Sciatic nerve (tissue), 2 donors: ENCODE data around the gene FAM50A. TPM values are rescaled to one million over a fixed set of nuclear protein-coding genes. Genes with fewer than 3 reads are reported as not detected.

Experiments used
- ATAC-seq: fragments of 200-7000 bp; cut with Tn5 transposase; one replicate; pipeline ENCODE4 v1.9.1; 2020; ENCODE audit warnings: mild to moderate bottlenecking, moderate library complexity
- DNase-seq: peaks from one replicate; pipeline ENCODE4 v3.0.0-alpha.2; 2020; ENCODE audit warnings: low spot score
- intact Hi-C: fragments of 100-400 bp; cut with DNase I; formaldehyde crosslinking; loops from one replicate; pipeline ENCODE4 v1.14.2; 2022
- total RNA-seq: library from RNA; stranded (reverse); fragmentation: NEBNext Ultra II Directional; extraction: Animal tissue kit (Norgen Biotek cat#: 25700); gene quantifications from one replicate; pipeline ENCODE4 v1.2.1, GENCODE V29; 2021
- donor health status: DM: no; HTN: no; CAD: no.
- donor health status: DM: no; HTN: no; CAD: no.

The FAM50A gene
- total RNA-seq, 1 donor from 2014 or later, result 51.1 TPM

DNA sequence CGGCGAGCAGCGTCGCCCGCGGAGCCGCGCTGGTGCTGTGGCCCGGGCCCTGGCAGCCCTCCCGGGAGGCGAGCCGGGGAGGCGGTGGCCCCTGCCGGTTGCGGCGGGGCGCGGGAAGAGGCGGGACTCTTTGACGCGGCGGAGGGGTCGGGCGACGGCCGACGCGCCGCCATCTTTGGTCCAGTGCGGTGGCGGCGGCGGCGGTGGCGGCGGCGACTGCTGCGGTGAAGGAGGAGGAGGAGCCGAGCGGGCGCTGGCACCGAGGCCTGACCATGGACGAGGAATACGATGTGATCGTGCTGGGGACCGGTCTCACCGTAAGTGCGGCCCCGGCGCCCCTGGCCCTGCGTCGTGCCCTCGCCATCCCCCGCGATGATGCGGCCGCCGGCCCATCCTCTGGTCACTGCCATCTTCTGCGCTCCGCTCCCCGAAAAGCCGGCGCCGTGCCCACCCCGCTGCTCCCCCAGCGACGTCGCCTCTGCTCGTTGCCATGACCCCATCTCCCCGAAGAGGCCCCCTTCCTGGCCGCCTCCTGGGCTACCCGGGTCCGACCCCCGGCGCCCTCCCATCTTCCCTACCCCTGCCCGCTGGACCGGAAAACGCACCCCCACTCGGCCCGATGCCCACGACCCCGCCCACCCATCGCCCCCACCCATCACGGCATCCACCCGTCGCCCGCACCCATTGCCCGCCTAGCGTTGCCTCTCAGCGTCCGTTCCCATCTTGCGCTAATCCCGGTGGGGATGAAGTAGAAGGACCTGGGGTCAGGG, 6.8 kb upstream of the FAM50A start, which contains the start of gene GDI1:
Gene GDI1, plus strand, starts transcription at position 172 of the 770 bp plus-strand sequence. Its CDS starts 101 bp downstream, at position 273.
- intact Hi-C loops, result no loop called here
- peak; percentile 38 for ATAC-seq
- DNase-seq, result no peak

DNA sequence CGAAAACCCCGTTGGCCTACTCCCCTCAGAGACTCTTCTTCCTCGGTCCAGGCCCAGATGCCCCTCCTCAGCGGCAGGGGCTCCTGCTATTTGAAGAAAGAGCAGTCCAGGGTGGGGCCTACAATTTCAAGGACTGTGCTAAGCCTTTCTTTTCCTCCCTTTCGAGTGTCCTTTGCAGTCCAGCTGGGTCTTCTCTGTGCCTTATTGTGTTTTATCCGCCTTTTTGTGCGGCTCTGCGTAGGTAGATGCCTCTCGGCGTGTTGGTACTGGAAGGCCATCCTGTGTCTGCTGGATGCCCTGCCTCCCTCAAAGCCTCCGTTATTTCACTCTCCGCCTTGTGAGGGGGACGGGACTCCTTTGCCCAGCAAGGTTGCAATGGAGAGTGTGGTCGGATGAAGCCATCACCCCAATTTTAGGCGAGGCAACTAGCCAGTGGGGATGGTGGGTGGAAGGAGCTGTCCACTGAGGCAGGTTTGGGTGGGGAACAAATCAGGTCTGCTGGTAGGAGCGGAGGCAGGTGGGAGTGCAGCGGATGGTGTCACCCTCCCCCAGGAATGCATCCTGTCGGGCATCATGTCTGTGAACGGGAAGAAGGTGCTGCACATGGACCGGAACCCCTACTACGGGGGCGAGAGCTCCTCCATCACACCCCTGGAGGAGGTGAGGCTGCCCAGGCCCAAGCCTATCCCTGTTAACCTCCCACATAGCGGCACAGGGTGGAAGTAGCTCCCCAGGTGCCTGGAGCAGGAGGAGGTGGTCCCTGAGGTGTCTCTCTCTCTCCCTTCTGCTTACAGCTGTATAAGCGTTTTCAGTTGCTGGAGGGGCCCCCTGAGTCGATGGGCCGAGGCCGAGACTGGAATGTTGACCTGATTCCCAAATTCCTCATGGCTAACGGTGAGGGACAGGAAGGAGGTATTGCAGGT, 5.7 kb upstream of the FAM50A start:
- intact Hi-C loops, result no loop called here
- DNase-seq (no peak), ATAC-seq (no peak)

DNA sequence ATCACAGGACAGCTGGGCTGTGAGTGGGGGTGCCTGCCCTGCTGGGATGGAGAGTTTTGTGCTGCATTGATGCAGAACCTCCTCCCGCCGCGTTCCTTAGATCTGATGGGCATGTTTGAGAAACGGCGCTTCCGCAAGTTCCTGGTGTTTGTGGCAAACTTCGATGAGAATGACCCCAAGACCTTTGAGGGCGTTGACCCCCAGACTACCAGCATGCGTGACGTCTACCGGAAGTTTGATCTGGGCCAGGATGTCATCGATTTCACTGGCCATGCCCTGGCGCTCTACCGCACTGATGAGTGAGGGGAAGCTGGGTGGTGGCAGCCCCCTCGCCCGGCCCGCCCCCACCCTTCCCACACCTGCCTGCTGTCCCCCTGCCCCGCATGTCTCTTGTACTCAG, 4.1 kb upstream of the FAM50A start:
- intact Hi-C loops, result no loop called here

DNA sequence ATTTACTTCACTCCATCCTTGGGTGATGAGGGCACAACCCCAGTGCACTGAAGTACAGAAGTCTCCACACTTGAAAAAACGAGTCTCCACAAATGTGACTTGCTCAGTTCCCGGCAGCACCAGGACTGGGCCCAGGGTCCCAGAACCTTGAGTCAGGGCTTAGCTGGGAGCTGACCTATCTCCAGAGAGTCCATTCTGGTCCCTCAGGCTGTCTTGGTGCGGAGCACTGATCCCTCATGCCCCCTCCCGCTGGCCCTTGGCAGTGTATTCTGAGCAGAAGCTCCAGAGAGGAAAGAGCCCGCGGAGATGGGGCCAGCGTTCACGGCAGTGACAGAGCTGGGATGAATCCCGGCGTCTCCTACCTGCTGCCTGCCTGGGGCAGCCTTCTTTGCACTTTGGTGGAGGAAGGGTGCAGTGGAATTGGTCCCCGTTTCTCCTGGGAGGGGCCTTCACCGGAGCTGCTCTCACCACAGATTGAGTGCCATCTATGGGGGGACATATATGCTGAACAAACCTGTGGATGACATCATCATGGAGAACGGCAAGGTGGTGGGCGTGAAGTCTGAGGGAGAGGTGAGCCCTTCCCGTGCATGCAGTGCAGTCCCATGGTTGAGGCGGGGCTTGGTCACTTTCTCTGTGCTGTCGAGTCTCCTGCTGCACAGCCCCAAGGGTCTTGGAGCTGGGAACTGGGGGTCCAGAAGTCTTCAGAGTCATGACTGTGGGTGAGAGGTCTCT, 3.2 kb upstream of the FAM50A start:
- DNase-seq (no peak), ATAC-seq (no peak)
- intact Hi-C loops, result no loop called here

More for the DNA sequence above, 4.1 kb upstream of the FAM50A start:
- ATAC-seq (no peak), DNase-seq (no peak)

DNA sequence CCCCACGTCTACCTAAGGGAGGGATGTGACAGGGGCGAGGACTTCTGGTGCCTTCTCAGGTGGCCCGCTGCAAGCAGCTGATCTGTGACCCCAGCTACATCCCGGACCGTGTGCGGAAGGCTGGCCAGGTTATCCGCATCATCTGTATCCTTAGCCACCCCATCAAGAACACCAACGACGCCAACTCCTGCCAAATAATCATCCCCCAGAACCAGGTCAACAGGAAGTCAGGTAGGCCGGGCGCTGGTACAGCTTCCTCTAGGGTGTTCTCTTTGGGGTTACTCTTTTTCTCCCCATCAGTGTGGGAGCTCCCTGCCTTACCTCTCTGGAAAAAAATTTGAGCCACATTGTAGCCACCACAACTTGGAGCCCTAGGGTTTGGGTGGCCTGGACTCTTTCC, 2.4 kb upstream of the FAM50A start:
- DNase-seq (no peak), ATAC-seq (no peak)
- intact Hi-C loops, result no loop called here

DNA sequence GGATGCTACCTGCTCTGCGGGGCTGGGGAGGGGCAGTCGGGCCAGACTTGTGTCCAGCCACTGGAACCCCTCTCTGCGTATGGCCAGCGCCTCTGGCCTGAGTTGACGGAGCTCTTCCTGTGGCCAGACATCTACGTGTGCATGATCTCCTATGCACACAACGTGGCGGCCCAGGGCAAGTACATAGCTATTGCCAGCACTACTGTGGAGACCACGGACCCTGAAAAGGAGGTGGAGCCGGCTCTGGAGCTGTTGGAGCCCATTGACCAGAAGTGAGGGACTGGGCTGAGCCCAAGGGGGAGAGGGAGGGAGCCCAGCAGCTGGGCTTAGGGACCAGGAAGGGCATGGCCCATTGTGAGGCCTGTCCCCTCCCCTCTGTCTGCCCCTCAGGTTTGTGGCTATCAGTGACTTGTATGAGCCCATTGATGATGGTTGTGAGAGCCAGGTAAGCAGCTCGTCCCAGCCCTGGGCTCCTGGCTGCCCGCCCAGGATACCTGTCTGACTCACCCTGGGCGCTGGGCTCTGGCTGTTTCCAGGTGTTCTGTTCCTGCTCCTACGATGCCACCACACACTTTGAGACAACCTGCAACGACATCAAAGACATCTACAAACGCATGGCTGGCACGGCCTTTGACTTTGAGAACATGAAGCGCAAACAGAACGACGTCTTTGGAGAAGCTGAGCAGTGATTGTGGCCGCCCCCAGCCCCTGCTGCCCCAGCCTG, 1.8 kb upstream of the FAM50A start:
- intact Hi-C loops, result no loop called here

DNA sequence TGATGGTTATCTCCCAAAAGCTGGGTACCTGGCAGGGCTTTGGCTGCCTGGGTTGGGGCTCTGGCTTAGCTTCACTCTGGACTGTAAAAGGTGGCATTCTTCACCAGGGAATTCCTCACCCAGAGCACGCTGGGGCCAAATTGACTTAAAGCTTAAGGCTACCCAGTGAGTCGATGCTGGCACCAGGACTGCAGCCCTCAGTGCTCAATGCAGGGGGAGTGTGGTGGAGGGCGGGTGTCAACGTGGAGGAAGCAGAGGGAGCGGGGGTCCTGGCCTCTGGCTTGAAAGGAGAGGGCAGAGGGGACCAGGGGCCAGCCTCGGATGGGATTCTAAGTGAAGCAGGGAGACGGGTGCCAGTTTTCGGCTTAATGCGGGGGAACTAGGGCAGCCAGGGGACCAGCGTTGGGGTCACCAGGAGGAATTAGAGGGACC, 446 bp upstream of the FAM50A start:
- intact Hi-C loops, result no loop called here
- DNase-seq, result no peak
- ATAC-seq, result peak; percentile 9

More for the DNA sequence above, 1.8 kb upstream of the FAM50A start:
- no peak for ATAC-seq
- DNase-seq, result no peak

DNA sequence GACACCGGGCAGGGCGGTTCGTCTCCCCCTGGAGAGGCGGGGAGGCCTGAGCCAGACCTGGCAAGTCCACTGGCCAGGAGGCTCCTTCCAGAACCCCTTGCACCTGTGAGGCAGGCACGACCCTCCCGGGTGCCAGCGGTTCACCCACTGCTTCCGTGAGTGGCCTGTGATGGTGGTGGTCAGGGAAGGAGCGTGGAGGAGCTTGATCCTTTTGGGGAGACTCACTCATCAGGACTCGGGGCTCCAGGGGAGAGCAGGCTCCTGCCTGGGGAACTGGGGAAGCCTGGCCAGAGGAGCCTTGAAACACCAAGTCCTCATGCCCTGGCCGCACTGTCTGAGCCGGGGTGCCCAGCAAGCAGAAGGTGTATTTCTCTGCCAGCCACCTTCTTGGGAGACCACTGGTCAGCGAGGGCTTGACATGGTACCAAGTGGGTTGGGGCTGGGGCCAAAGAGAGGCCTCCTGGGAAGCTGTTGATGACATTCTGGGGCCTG, 860 bp downstream of the FAM50A start:
- no peak for ATAC-seq
- intact Hi-C loops, result no loop called here
- no peak for DNase-seq

DNA sequence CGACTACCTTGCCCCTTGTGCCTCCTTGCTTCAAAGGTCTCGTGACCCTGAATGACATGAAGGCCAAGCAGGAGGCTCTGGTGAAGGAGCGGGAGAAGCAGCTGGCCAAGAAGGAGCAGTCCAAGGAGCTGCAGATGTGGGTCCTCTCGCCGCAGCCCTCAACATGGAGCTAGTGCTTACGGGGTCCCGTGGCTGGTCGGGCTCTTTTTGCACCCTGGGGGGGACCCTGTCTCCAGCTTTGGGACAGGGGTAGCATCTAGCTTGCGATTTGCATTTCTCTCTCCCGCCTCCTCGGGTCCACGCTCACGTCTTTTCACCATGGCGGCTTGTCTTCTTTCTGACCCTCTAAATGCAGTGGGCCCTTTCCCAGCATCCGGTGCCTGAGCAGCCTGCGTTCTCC, 1.8 kb downstream of the FAM50A start:
- intact Hi-C loops, result no loop called here
- DNase-seq, result no peak
- ATAC-seq, result no peak

DNA sequence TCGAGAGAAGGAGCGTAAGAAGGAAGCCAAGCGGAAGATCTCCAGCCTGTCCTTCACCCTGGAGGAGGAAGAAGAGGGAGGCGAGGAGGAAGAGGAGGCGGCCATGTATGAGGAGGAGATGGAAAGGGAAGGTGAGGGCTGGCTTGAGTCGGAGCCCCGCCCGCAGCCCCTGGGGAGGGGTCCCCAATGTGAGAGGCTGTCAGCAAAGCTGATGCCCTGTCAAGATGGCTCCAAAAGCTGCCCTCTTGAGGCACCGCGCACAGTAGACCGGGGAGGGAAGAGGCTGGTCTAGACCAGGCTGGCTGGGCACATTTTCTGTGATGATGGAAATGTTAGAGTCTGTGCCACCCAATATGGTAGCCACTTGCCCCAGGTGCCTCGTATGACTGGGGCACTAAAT, 2.5 kb downstream of the FAM50A start:
- ATAC-seq, result no peak
- intact Hi-C loops, result no loop called here
- DNase-seq, result no peak

DNA sequence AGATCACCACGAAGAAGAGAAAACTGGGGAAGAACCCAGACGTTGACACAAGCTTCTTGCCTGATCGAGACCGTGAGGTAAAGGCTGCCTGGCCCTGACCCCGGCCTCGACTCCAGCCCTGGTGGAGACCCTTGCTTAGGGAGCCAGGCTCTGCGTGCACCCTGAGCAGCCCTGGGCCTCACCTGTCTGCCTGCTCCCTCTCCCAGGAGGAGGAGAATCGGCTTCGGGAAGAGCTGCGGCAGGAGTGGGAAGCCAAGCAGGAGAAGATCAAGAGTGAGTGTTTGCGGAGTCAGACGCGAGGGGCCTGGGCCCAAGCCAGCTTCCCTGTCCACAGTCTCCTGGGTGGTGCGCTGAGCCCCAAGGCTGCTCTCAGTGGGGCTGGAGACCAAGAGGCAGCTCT, 4.5 kb downstream of the FAM50A start:
- ATAC-seq (no peak), DNase-seq (no peak)
- intact Hi-C loops, result no loop called here

DNA sequence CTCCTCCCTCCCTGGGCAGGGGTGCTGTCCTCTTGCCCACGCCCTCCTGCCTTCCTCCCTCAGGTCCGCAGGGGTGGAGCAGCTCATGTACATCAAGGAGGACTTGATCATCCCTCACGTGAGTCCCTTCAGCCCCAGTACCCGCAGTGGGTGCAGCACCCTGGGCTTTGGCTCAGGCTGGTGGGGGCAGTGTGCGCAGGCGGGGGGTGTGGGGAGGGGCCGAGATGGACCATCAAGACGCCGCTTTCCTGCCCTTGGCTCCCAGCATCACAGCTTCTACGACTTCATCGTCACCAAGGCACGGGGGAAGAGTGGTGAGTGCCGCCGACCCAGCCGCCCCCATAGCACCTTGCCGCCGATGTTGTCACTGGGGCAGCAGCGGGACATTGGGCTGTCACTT, 5.7 kb downstream of the FAM50A start:
- DNase-seq (no peak), ATAC-seq (no peak)
- intact Hi-C loops, result no loop called here

DNA sequence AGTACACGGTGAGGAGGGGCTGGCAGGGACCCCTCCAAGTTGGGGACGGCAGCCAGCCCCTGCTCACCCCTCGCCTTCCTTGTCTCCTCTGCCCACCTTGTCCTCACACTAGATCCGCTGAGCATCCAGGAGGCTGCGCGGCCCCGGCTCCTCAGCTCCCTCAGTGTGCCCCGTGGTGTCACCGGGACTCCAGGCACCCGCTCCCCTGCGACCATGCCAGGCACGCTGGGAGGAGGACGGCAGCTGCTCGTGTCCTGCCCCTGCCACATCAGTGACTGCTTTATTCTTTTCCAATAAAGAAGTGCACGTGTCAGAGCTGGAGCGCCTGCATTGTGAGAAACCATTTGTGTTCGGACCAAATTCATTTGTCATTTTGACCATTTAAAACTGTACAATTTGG, 6.4 kb downstream of the FAM50A start:
- no peak for DNase-seq
- no peak for ATAC-seq
- intact Hi-C loops, result no loop called here

DNA sequence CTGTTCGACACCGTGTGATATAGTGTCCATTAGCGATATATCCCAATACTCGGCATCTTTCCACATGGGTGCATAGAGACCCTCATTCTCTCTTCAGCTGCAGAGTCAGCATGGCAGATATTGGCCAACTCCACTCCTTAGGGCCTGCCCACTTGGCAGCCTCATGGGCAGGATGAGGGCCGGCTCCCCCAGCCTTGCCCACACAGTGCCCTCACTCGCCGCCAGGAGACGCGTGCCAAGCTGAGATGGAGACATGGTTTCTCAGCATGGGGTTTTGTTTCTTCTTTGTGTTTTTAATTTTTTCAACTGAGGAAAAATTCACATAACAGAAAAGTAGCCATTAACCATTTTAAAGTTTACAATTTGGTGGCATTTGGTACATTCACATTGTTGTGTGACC, 8.9 kb downstream of the FAM50A start:
- ATAC-seq (no peak), DNase-seq (no peak)
- intact Hi-C loops, result no loop called here

DNA sequence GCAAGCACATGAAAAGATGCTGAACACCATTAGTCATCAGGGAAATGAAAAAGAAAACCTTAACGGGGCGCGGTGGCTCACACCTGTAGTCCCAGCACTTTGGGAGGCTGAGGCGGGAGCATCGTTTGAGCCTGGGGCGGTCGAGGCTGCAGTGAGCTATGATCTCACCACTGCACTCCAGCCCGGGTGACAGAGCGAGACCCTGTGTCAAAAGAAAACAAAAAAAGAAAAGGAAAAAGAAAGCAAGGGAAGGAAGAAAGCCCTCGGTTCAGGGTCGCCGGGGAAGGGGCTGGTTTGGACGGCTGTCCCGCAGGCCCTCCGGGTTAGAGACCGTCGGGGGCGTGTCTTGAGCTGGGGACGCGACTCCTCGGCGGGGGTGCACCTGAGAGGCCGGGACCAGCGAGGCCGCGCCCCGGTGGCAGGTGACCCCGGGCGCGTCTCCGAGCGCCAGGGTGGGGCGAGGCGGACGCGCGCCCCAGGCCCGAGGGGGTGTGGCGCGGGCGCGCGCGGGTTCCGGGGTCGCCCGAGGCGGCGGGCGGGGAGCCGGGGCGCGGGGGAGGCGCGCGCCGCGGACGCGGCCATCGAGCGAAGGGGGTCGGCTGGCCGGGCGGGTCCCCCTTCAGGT, 13.7 kb downstream of the FAM50A start:
- ATAC-seq, result peak; percentile 20
- intact Hi-C loops, result no loop called here
- DNase-seq, result no peak

DNA sequence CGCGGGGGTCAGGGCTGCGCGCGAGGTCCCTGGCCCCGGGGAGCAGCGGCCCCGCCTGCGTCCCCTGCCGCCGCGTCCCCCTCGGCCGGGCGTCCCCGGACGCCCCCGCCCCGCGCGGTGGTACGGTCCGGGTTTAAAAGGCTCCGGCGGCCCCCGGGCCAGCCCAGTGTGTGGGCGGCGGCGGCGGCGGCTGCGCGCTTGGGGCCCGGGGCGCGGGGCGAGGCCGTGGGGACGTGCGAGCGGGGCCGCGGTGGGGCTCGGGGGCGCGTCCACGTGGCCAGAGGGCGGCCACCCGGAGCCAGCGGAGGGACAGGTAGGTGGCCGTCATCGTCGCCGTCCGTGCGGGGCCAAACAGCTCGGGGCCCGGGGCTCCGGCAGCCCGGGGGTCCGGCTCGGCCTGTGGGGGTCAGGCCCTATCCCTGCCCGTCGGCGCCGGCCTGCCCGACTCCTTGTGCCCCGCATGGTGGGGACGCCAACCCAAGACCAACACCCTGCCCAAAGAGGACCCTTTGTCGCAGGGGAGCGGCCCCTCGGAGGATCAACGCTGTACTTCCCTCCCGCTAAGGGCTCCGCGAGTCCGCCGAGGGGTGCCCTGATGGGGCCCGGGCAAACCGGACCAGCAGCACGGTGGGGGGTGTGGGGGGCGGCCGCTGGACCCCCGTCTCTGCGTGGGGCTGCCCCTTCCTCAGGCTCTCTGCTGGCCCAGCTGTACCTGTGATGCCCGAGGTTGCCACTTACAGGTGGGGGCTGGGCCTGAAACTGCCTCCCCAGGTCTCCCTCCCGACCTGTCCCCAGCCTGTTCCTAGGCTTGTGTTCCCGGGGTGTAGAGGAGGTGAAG, 14.4 kb downstream of the FAM50A start, which contains the start of gene PLXNA3:
Gene PLXNA3, plus strand, starts transcription at position 166 of the 838 bp plus-strand sequence. CDS start 1,903 bp downstream, outside the sequence.
- intact Hi-C loops, result no loop called here
- peak; percentile 72 for DNase-seq
- ATAC-seq, result peak; percentile 43
